Measurements from ENCODE around the gene RGS9. TPM values are rescaled to one million over a fixed set of nuclear protein-coding genes. Genes with fewer than 3 reads are reported as not detected.
A peak's percentile ranks its signal among the peaks of the same experiment; 100 is the strongest.

Gene RGS9
- total and polyA plus RNA-seq, 2 of the 13 experiments (the other 11 are each of a cell fraction or from before 2014, with no cell fraction given), result 0.44 to 0.74 TPM

DNA sequence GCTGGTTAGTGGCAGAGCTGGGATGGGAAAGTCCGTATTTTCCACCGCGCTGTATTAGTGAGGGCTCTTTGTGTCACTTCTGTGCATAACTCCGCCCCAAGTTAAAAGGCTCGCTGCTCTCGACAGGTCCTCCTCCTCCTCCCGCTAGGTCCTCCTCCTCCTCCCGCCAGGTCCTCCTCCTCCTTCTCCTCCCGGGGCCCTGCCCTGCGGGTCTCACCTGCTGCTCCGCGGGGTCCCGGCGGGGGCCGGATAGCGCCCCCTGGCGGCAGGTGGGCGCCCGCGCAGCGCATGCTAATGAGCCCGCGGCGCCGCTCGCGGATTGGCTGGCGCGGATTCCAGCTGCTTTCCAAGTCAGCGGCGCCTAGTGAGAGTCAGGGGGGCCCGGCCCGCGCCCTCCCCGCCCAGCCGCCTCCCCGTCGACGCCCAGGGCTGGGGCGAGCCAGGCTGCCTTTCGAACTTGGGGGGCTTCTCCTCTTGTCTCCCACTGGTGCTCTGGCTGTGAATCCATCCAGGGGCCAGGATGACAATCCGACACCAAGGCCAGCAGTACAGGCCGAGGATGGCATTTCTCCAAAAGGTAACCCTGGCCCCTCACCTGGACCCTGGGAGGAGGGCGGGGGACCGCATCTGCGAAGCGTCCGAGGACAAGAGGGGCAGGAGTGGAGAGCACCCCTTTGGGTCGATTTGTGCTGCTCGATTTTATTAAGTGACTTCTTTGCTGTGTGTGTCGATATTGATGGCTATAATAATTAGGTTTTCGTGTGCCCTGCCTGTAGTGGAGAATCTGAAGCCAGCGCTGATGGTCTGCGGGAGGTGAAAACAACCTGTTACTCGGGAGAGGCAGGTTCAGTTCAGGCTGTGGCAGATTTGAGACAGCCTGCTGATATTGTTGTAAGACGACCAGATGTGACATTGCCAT is at the start of gene RGS9 (continued):
- TF ChIP-seq, protein P1, sequence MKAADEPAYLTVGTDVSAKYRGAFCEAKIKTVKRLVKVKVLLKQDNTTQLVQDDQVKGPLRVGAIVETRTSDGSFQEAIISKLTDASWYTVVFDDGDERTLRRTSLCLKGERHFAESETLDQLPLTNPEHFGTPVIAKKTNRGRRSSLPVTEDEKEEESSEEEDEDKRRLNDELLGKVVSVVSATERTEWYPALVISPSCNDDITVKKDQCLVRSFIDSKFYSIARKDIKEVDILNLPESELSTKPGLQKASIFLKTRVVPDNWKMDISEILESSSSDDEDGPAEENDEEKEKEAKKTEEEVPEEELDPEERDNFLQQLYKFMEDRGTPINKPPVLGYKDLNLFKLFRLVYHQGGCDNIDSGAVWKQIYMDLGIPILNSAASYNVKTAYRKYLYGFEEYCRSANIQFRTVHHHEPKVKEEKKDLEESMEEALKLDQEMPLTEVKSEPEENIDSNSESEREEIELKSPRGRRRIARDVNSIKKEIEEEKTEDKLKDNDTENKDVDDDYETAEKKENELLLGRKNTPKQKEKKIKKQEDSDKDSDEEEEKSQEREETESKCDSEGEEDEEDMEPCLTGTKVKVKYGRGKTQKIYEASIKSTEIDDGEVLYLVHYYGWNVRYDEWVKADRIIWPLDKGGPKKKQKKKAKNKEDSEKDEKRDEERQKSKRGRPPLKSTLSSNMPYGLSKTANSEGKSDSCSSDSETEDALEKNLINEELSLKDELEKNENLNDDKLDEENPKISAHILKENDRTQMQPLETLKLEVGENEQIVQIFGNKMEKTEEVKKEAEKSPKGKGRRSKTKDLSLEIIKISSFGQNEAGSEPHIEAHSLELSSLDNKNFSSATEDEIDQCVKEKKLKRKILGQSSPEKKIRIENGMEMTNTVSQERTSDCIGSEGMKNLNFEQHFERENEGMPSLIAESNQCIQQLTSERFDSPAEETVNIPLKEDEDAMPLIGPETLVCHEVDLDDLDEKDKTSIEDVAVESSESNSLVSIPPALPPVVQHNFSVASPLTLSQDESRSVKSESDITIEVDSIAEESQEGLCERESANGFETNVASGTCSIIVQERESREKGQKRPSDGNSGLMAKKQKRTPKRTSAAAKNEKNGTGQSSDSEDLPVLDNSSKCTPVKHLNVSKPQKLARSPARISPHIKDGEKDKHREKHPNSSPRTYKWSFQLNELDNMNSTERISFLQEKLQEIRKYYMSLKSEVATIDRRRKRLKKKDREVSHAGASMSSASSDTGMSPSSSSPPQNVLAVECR (CRISPR knock-in tag; IDR thresholded peaks at IDR 0.05; ENCODE audit: borderline replicate concordance), result peak; percentile 55; the same call in 1 of the 2 replicates
- TF ChIP-seq MEIS1 (CRISPR knock-in tag; IDR thresholded peaks at IDR 0.05; ENCODE audit: borderline replicate concordance) (0 out of 2 replicates have a peak, but pooled peaks have one; percentile 27), PTBP1 (IDR thresholded peaks at IDR 0.05; ENCODE audit: low read depth, low read length, poor library complexity, severe bottlenecking) (no peak), ZNF652 (CRISPR knock-in tag; IDR thresholded peaks at IDR 0.05; ENCODE audit: borderline replicate concordance, low read depth) (no peak), ZFP90 (CRISPR knock-in tag; IDR thresholded peaks at IDR 0.05; ENCODE audit: borderline replicate concordance) (no peak), FOXA3 (CRISPR knock-in tag; IDR thresholded peaks at IDR 0.05) (peak; percentile 10; the same call in 1 of the 2 replicates), MZF1 (CRISPR knock-in tag; IDR thresholded peaks at IDR 0.05; ENCODE audit: borderline replicate concordance) (no peak), TP53 (CRISPR knock-in tag; conservative IDR thresholded peaks at IDR 0.05) (no peak), ETV5 (CRISPR knock-in tag; IDR thresholded peaks at IDR 0.05; ENCODE audit: borderline replicate concordance) (0 out of 2 replicates have a peak, but pooled peaks have one; percentile 23)
- TF ChIP-seq, protein P2, sequence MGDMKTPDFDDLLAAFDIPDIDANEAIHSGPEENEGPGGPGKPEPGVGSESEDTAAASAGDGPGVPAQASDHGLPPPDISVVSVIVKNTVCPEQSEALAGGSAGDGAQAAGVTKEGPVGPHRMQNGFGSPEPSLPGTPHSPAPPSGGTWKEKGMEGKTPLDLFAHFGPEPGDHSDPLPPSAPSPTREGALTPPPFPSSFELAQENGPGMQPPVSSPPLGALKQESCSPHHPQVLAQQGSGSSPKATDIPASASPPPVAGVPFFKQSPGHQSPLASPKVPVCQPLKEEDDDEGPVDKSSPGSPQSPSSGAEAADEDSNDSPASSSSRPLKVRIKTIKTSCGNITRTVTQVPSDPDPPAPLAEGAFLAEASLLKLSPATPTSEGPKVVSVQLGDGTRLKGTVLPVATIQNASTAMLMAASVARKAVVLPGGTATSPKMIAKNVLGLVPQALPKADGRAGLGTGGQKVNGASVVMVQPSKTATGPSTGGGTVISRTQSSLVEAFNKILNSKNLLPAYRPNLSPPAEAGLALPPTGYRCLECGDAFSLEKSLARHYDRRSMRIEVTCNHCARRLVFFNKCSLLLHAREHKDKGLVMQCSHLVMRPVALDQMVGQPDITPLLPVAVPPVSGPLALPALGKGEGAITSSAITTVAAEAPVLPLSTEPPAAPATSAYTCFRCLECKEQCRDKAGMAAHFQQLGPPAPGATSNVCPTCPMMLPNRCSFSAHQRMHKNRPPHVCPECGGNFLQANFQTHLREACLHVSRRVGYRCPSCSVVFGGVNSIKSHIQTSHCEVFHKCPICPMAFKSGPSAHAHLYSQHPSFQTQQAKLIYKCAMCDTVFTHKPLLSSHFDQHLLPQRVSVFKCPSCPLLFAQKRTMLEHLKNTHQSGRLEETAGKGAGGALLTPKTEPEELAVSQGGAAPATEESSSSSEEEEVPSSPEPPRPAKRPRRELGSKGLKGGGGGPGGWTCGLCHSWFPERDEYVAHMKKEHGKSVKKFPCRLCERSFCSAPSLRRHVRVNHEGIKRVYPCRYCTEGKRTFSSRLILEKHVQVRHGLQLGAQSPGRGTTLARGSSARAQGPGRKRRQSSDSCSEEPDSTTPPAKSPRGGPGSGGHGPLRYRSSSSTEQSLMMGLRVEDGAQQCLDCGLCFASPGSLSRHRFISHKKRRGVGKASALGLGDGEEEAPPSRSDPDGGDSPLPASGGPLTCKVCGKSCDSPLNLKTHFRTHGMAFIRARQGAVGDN (CRISPR knock-in tag; IDR thresholded peaks at IDR 0.05), result peak; percentile 76
- TF ChIP-seq, protein P3, sequence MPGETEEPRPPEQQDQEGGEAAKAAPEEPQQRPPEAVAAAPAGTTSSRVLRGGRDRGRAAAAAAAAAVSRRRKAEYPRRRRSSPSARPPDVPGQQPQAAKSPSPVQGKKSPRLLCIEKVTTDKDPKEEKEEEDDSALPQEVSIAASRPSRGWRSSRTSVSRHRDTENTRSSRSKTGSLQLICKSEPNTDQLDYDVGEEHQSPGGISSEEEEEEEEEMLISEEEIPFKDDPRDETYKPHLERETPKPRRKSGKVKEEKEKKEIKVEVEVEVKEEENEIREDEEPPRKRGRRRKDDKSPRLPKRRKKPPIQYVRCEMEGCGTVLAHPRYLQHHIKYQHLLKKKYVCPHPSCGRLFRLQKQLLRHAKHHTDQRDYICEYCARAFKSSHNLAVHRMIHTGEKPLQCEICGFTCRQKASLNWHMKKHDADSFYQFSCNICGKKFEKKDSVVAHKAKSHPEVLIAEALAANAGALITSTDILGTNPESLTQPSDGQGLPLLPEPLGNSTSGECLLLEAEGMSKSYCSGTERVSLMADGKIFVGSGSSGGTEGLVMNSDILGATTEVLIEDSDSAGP (CRISPR knock-in tag; IDR thresholded peaks at IDR 0.05; ENCODE audit: borderline replicate concordance), result peak; percentile 75; the same call in 1 of the 2 replicates
- TF ChIP-seq, protein P4, sequence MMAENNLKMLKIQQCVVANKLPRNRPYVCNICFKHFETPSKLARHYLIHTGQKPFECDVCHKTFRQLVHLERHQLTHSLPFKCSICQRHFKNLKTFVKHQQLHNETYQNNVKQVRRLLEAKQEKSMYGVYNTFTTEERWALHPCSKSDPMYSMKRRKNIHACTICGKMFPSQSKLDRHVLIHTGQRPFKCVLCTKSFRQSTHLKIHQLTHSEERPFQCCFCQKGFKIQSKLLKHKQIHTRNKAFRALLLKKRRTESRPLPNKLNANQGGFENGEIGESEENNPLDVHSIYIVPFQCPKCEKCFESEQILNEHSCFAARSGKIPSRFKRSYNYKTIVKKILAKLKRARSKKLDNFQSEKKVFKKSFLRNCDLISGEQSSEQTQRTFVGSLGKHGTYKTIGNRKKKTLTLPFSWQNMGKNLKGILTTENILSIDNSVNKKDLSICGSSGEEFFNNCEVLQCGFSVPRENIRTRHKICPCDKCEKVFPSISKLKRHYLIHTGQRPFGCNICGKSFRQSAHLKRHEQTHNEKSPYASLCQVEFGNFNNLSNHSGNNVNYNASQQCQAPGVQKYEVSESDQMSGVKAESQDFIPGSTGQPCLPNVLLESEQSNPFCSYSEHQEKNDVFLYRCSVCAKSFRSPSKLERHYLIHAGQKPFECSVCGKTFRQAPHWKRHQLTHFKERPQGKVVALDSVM (CRISPR knock-in tag; IDR thresholded peaks at IDR 0.05), result 0 out of 2 replicates have a peak, but pooled peaks have one; percentile 34

All from HepG2 (cell line).